GM12878 (cell line): Measurements from ENCODE around the gene SP1. TPM values are rescaled to one million over a fixed set of nuclear protein-coding genes. Genes with fewer than 3 reads are reported as not detected.

Experiments used
- ATF7 ChIP-seq: fragments of 450-650 bp; IDR thresholded peaks from 2 replicates; pipeline ENCODE4 v1.6.1; 2016; ENCODE audit warnings: low read depth, mild to moderate bottlenecking
- BRCA1 ChIP-seq: IDR thresholded peaks from 2 replicates; pipeline ENCODE4 v1.6.1; 2011; ENCODE audit warnings: low read depth, low read length, improper control_type of control experiment
- CEBPB ChIP-seq, 2 experiments: fragments of 150-350 bp in 1 of 2; IDR thresholded peaks; 2 replicates each; pipeline ENCODE4 v1.6.1; 2012 to 2014; ENCODE audit warnings: low read depth in 2 of 2, low read length in 2 of 2, borderline replicate concordance in 1 of 2, inconsistent platforms in 1 of 2
- DPF2 ChIP-seq: fragments of 450-650 bp; IDR thresholded peaks from 2 replicates; pipeline ENCODE4 v1.6.1; 2017; ENCODE audit warnings: mild to moderate bottlenecking
- ETV6 ChIP-seq, 2 experiments: fragments of 450-650 bp in 1 of 2; IDR thresholded peaks in 1 of 2; conservative IDR thresholded peaks in 1 of 2; 2 replicates each; pipeline ENCODE4 v1.6.1; 2014; ENCODE audit warnings: antibody characterized with exemption in 1 of 2, borderline replicate concordance in 1 of 2, low read depth in 1 of 2, mild to moderate bottlenecking in 1 of 2, moderate library complexity in 1 of 2
- IRF5 ChIP-seq: fragments of 450-650 bp; IDR thresholded peaks from 2 replicates; pipeline ENCODE4 v1.6.1; 2017; ENCODE audit warnings: borderline replicate concordance
- NFIC ChIP-seq: IDR thresholded peaks from 2 replicates; pipeline ENCODE4 v1.6.1; 2012; ENCODE audit warnings: low read depth, mild to moderate bottlenecking, inconsistent platforms, low read length, moderate library complexity
- POLR2AphosphoS5 ChIP-seq: IDR thresholded peaks from 2 replicates; pipeline ENCODE4 v1.6.1; 2011; ENCODE audit warnings: mild to moderate bottlenecking, low read length, inconsistent platforms
- POU2F2 ChIP-seq: IDR thresholded peaks from 3 replicates; pipeline ENCODE4 v1.6.1; 2011; ENCODE audit warnings: low read depth, mild to moderate bottlenecking, low read length, borderline replicate concordance
- SMARCA5 ChIP-seq: fragments of 450-650 bp; IDR thresholded peaks from 2 replicates; pipeline ENCODE4 v1.6.1; 2017; ENCODE audit warnings: mild to moderate bottlenecking
- SP1 ChIP-seq: IDR thresholded peaks from one replicate; pipeline ENCODE4 v1.6.1; 2011; ENCODE audit warnings: low read depth, low read length
- TAF1 ChIP-seq: IDR thresholded peaks from 2 replicates; pipeline ENCODE4 v1.6.1; 2011; ENCODE audit warnings: mild to moderate bottlenecking, low read depth, low read length, borderline replicate concordance
- TBL1XR1 ChIP-seq: IDR thresholded peaks from 2 replicates; pipeline ENCODE4 v1.6.1; 2012; ENCODE audit warnings: low read depth, low read length, improper control_type of control experiment
- USF2 ChIP-seq: IDR thresholded peaks from 2 replicates; pipeline ENCODE4 v1.6.1; 2011; ENCODE audit warnings: low read depth, low read length, improper control_type of control experiment, borderline replicate concordance
- polyA plus RNA-seq, 11 experiments: library from polyadenylated mRNA; depleted of rRNA in 4 of 11; unstranded in 6 of 11; stranded (reverse) in 5 of 11; fragments of >200 nt; fragmentation: Nextera tagmentation in 4 of 11; fragmentation: Illumina TruSeq in 1 of 11; extraction: Ambion mirVana in 4 of 11; extraction: Trizol in 1 of 11; gene quantifications; 1 replicate in 1 of 11; 2 replicates in 10 of 11; pipeline versions ENCODE4 v1.2.1 to v1.2.3, GENCODE V29; 2011 to 2016; ENCODE audit warnings: inconsistent platforms in 2 of 11, missing spikeins in 2 of 11, low read depth in 1 of 11
- total RNA-seq, 4 experiments: library from RNA; depleted of rRNA in 3 of 4; stranded (reverse); fragments of >200 nt in 3 of 4; fragmentation: Illumina TruSeq in 1 of 4; extraction: Trizol in 1 of 4; gene quantifications; 2 replicates each; pipeline versions ENCODE4 v1.2.1 to v1.2.3, GENCODE V29; 2013 to 2021
- TF ChIP-seq, protein P1 (sequence below): IDR thresholded peaks from 2 replicates; pipeline ENCODE4 v1.6.1; 2012; ENCODE audit warnings: mild to moderate bottlenecking, low read depth, low read length
- TF ChIP-seq, protein P2 (sequence below): fragments of 150-350 bp; IDR thresholded peaks from 2 replicates; pipeline ENCODE4 v1.6.1; 2016; ENCODE audit warnings: low read depth, low read length
- TF ChIP-seq, protein P3 (sequence below): IDR thresholded peaks from 2 replicates; pipeline ENCODE4 v1.6.1; 2011; ENCODE audit warnings: low read depth, mild to moderate bottlenecking, low read length, moderate library complexity, borderline replicate concordance; ENCODE audit errors: extremely low read depth

SP1 gene
- total and polyA plus RNA-seq, 10 of the 15 experiments (the other 5 are each of a cell fraction or from before 2014, with no cell fraction given): 3.3 to 52.0 (median 25.2) TPM

- TF ChIP-seq TBL1XR1 (peak; percentile 75), TAF1 (peak; percentile 88), BRCA1 (no peak), DPF2 (no peak), USF2 (no peak), ATF7 (peak; percentile 92), POLR2AphosphoS5 (peak; percentile 91), ETV6 (conservative IDR thresholded peaks at IDR 0.05 in 1 of 2, IDR thresholded peaks at IDR 0.05 in 1 of 2; ENCODE audit: borderline replicate concordance in 1 of 2, low read depth in 1 of 2) (no peak; a peak in 1 of 4 replicates), POU2F2 (peak; percentile 73; the same call in 1 of the 3 replicates), SP1 (peak; percentile 33), SMARCA5 (peak; percentile 84; the same call in 1 of the 2 replicates), CEBPB (IDR thresholded peaks at IDR 0.05; ENCODE audit: borderline replicate concordance in 1 of 2, low read depth in 2 of 2, low read length in 2 of 2) (0 out of 4 replicates have a peak, but pooled peaks of 1 of the 2 experiments have one; percentile 43), NFIC (no peak; the same call in 1 of the 2 replicates), IRF5 (no peak)
- TF ChIP-seq, protein P1, sequence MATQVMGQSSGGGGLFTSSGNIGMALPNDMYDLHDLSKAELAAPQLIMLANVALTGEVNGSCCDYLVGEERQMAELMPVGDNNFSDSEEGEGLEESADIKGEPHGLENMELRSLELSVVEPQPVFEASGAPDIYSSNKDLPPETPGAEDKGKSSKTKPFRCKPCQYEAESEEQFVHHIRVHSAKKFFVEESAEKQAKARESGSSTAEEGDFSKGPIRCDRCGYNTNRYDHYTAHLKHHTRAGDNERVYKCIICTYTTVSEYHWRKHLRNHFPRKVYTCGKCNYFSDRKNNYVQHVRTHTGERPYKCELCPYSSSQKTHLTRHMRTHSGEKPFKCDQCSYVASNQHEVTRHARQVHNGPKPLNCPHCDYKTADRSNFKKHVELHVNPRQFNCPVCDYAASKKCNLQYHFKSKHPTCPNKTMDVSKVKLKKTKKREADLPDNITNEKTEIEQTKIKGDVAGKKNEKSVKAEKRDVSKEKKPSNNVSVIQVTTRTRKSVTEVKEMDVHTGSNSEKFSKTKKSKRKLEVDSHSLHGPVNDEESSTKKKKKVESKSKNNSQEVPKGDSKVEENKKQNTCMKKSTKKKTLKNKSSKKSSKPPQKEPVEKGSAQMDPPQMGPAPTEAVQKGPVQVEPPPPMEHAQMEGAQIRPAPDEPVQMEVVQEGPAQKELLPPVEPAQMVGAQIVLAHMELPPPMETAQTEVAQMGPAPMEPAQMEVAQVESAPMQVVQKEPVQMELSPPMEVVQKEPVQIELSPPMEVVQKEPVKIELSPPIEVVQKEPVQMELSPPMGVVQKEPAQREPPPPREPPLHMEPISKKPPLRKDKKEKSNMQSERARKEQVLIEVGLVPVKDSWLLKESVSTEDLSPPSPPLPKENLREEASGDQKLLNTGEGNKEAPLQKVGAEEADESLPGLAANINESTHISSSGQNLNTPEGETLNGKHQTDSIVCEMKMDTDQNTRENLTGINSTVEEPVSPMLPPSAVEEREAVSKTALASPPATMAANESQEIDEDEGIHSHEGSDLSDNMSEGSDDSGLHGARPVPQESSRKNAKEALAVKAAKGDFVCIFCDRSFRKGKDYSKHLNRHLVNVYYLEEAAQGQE: no peak
- TF ChIP-seq, protein P2, sequence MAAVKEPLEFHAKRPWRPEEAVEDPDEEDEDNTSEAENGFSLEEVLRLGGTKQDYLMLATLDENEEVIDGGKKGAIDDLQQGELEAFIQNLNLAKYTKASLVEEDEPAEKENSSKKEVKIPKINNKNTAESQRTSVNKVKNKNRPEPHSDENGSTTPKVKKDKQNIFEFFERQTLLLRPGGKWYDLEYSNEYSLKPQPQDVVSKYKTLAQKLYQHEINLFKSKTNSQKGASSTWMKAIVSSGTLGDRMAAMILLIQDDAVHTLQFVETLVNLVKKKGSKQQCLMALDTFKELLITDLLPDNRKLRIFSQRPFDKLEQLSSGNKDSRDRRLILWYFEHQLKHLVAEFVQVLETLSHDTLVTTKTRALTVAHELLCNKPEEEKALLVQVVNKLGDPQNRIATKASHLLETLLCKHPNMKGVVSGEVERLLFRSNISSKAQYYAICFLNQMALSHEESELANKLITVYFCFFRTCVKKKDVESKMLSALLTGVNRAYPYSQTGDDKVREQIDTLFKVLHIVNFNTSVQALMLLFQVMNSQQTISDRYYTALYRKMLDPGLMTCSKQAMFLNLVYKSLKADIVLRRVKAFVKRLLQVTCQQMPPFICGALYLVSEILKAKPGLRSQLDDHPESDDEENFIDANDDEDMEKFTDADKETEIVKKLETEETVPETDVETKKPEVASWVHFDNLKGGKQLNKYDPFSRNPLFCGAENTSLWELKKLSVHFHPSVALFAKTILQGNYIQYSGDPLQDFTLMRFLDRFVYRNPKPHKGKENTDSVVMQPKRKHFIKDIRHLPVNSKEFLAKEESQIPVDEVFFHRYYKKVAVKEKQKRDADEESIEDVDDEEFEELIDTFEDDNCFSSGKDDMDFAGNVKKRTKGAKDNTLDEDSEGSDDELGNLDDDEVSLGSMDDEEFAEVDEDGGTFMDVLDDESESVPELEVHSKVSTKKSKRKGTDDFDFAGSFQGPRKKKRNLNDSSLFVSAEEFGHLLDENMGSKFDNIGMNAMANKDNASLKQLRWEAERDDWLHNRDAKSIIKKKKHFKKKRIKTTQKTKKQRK: no peak
- TF ChIP-seq, protein P3, sequence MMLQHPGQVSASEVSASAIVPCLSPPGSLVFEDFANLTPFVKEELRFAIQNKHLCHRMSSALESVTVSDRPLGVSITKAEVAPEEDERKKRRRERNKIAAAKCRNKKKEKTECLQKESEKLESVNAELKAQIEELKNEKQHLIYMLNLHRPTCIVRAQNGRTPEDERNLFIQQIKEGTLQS: no peak
These were observed 71.7 kb downstream of the SP1 start, which contains the start of gene PCBP2 (continued) for GRCh38 chr12:53451661-53452158.
